Natural killer cell (primary cell): ENCODE results near the gene CKLF. TPM values are rescaled to one million over a fixed set of nuclear protein-coding genes. Genes with fewer than 3 reads are reported as not detected.
A peak's percentile ranks its signal among the peaks of the same experiment; 100 is the strongest.

Experiments
- ATAC-seq, 3 donors: fragments of 150-1000 bp in 2 of 3; fragments of 200-7000 bp in 1 of 3; cut with Tn5 transposase; 1 replicate in 1 of 3; 2 replicates in 2 of 3; pipeline ENCODE4 v1.10.0; 2021; ENCODE audit warnings: mild to moderate bottlenecking in 2 of 3, moderate library complexity in 2 of 3
- DNase-seq, 2 donors: peaks; one replicate each; pipeline versions ENCODE4 v3.0.0 to v3.0.0-alpha.2; 2013 to 2021; ENCODE audit warnings: mixed read lengths in 1 of 2
- H3K27ac ChIP-seq: one replicate; pipeline ENCODE4 v1.5.1; 2013; ENCODE audit warnings: mild to moderate bottlenecking, low read length
- H3K27me3 ChIP-seq: one replicate; pipeline ENCODE4 v1.6.1; 2013; ENCODE audit warnings: low read length; ENCODE audit not compliant: control insufficient read depth, insufficient read depth
- H3K36me3 ChIP-seq: one replicate; pipeline ENCODE4 v1.6.1; 2013; ENCODE audit warnings: low read length; ENCODE audit not compliant: control insufficient read depth, insufficient read depth
- H3K4me1 ChIP-seq: one replicate; pipeline ENCODE4 v1.6.1; 2013; ENCODE audit warnings: low read length; ENCODE audit not compliant: control insufficient read depth, insufficient read depth
- H3K4me3 ChIP-seq: one replicate; pipeline ENCODE4 v1.5.1; 2013; ENCODE audit warnings: low read length
- H3K9me3 ChIP-seq: one replicate; pipeline ENCODE4 v1.6.1; 2013; ENCODE audit warnings: low read length; ENCODE audit not compliant: control insufficient read depth, insufficient read depth
- H3K27ac Mint-ChIP-seq, 2 donors: one replicate each; pipeline ENCODE4 v1.8.0; 2022; ENCODE audit warnings: mild to moderate bottlenecking in 2 of 2, mixed read lengths in 2 of 2, moderate library complexity in 1 of 2
- H3K27me3 Mint-ChIP-seq, 2 donors: one replicate each; pipeline ENCODE4 v1.8.0; 2022; ENCODE audit warnings: low read depth in 2 of 2, mixed read lengths in 2 of 2
- H3K36me3 Mint-ChIP-seq: one replicate; pipeline ENCODE4 v1.8.0; 2022; ENCODE audit warnings: mixed read lengths
- H3K4me1 Mint-ChIP-seq, 2 donors: one replicate each; pipeline ENCODE4 v1.8.0; 2022; ENCODE audit warnings: mixed read lengths in 2 of 2
- H3K4me3 Mint-ChIP-seq: one replicate; pipeline ENCODE4 v1.8.0; 2022; ENCODE audit warnings: mild to moderate bottlenecking, moderate library complexity, mixed read lengths
- H3K9me3 Mint-ChIP-seq, 2 donors: one replicate each; pipeline ENCODE4 v1.8.0; 2022; ENCODE audit warnings: mixed read lengths in 2 of 2
- whole genome bisulfite sequencing: methylation state at CpG from one replicate; pipeline ENCODE4 v1.1.7; 2013; ENCODE audit warnings: missing lambda C conversion rate; ENCODE audit not compliant: insufficient coverage; 5-methylcytosine and 5-hydroxymethylcytosine counted together
- intact Hi-C: fragments of 100-400 bp; cut with micrococcal nuclease; formaldehyde crosslinking; loops from one replicate; pipeline ENCODE4 v1.14.2; 2022
- total RNA-seq, 4 donors: library from RNA; stranded (reverse); fragments of 120-200 nt in 1 of 4; gene quantifications; one replicate each; pipeline versions ENCODE4 v1.2.3 to v1.2.4, GENCODE V29; 2013 to 2022
- TF ChIP-seq, protein P1 (sequence below): fragments of 200-600 bp; IDR thresholded peaks from one replicate; pipeline ENCODE4 v1.8.0; 2022; ENCODE audit warnings: antibody characterized with exemption

The CKLF gene
- total RNA-seq, 3 donors from 2014 or later (not counting 1 experiment from before 2014, with no cell fraction given) = 48.0 to 69.7 (median 54.6) TPM

DNA sequence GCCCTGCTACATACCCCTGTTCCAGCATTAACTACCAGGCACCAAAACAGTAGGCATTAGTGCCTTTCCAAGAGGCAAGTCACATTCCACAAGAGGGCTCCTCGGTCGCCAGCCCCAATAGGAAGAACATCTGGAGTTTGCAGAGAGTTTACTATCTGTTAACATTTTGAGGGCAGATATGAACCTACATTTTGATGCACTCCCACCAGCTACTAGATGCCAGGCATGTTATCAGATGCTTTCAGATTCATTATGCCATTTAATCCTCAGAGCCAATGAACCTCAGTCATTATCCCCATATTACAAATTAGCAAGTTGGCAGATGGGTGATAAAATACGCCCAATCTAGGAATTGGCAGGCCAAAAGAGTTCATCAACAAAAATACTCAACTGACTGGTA lies 22.7 kb downstream of the CKLF start:
- WGBS = 100% methylated on average over 3 of the region's 3 CpGs
- Mint-ChIP-seq H3K4me3 (no peak overlapping the region), H3K36me3 (no peaks in the 10 kb centered on the region), H3K4me1 (peaks cover 28 to 33% of the 10 kb centered on the region in 2 donors), H3K9me3 (no peaks in the 10 kb centered on the region), H3K27me3 (peaks cover 12 to 21% of the 10 kb centered on the region in 2 donors), H3K27ac (no peak overlapping the region)
- intact Hi-C loops = no loop called here
- Histone ChIP-seq H3K4me1 (peaks cover 26% of the 10 kb centered on the region), H3K4me3 (no peak overlapping the region), H3K27ac (no peak overlapping the region), H3K9me3 (no peaks in the 10 kb centered on the region), H3K27me3 (peaks cover 13% of the 10 kb centered on the region), H3K36me3 (peaks cover 3% of the 10 kb centered on the region)
- ATAC-seq (no peak), DNase-seq (no peak)
- TF ChIP-seq, protein P1, sequence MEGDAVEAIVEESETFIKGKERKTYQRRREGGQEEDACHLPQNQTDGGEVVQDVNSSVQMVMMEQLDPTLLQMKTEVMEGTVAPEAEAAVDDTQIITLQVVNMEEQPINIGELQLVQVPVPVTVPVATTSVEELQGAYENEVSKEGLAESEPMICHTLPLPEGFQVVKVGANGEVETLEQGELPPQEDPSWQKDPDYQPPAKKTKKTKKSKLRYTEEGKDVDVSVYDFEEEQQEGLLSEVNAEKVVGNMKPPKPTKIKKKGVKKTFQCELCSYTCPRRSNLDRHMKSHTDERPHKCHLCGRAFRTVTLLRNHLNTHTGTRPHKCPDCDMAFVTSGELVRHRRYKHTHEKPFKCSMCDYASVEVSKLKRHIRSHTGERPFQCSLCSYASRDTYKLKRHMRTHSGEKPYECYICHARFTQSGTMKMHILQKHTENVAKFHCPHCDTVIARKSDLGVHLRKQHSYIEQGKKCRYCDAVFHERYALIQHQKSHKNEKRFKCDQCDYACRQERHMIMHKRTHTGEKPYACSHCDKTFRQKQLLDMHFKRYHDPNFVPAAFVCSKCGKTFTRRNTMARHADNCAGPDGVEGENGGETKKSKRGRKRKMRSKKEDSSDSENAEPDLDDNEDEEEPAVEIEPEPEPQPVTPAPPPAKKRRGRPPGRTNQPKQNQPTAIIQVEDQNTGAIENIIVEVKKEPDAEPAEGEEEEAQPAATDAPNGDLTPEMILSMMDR = no peak

DNA sequence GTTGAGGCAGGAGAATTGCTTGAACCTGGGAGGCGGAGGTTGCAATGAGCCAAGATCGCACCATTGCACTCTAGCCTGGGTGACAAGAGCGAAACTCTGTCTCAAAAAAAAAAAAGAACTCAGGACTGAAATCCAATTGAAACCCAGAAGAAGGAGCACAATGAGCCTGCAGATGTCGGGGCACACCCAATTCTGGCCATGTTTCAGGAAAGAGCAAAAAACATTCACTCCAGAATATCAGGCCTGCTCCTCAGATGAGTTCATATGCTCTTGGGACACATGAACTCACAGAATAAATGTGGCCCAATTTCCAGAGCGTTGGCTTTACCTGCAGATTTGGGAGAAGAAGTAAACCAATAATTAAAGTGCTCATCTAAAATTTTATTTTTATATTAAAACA lies 23.9 kb downstream of the CKLF start:
- DNase-seq (no peak), ATAC-seq (no peak)
- TF ChIP-seq, protein P1 = no peak
- H3K27ac Mint-ChIP-seq = no peak overlapping the region
- intact Hi-C loops = no loop called here
- Histone ChIP-seq H3K27me3 (peaks cover 14% of the 10 kb centered on the region), H3K4me1 (peaks cover 26% of the 10 kb centered on the region), H3K27ac (no peak overlapping the region), H3K9me3 (no peaks in the 10 kb centered on the region), H3K4me3 (no peak overlapping the region), H3K36me3 (no peaks in the 10 kb centered on the region)
- peaks cover 12 to 30% of the 10 kb centered on the region in 2 donors for H3K27me3 Mint-ChIP-seq
- H3K4me1 Mint-ChIP-seq = peaks cover 28% of the 10 kb centered on the region in 2 donors
- 98% methylated on average over 5 of the region's 5 CpGs for WGBS
- no peak overlapping the region for H3K4me3 Mint-ChIP-seq
- no peaks in the 10 kb centered on the region for H3K36me3 Mint-ChIP-seq
- H3K9me3 Mint-ChIP-seq = no peaks in the 10 kb centered on the region

DNA sequence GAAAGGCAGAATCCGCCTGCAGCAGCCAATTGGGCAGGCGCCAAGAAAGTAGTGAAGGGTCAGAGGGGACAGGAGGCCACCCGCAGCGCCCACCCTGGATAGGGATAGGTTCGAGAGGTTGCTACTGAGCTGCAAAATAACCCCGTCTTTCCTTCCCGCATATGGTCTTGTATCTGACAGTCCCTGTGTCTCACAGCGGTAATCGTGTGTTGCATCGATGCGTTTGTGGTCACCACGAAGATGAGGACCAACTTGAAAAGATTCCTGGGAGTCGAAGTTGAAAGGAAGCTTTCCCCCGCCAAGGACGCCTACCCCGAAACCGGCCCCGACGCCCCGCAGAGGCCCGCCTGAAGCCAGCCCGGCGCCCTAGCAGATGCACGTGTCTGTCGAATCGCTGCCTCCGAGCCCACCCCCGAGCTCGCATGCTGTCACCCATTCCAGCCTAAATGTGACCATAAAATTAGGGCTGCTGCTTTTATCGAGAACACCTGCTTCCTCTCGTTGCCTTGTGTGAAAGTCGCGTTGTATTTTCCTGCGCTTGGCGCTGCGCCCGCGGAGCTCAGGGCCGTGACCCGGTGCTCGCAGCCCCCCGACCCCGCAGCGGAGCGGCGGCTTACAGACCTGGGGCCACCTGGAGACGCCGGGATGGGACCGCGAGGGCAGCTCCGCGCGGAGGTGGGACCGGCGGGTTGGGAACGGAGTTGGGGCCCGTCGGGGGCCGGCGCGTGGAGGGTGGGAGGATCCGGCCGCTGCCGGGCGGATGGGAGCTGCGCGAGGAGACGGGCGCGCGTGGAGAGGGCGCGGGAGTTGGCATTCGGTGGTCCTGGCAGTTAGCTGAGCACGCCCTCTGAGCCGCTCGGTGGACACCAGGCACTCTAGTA lies 26.5 kb downstream of the CKLF start, which contains the start of gene CMTM2:
CMTM2 (plus strand) TSS at position 813 of the 881 bp plus-strand sequence. CDS start 145 bp downstream, outside the sequence.
- intact Hi-C loops = no loop called here
- Histone ChIP-seq H3K27me3 (peaks cover 14% of the 10 kb centered on the region), H3K4me3 (peak within 1 kb of the TSS; percentile 7), H3K27ac (no peak within 1 kb of the TSS), H3K36me3 (no peaks in the 10 kb centered on the region), H3K4me1 (peaks cover 12% of the 10 kb centered on the region), H3K9me3 (no peaks in the 10 kb centered on the region)
- TF ChIP-seq, protein P1 = no peak
- Mint-ChIP-seq H3K4me3 (peak within 1 kb of the TSS; percentile 81), H3K36me3 (no peaks in the 10 kb centered on the region), H3K27me3 (peaks cover 12 to 30% of the 10 kb centered on the region in 2 donors), H3K27ac (peak within 1 kb of the TSS in 1 of 2 donors; percentile 36), H3K4me1 (peaks cover 13 to 18% of the 10 kb centered on the region in 2 donors), H3K9me3 (no peaks in the 10 kb centered on the region)
- DNase-seq = peak in 1 of 2 donors; percentile 44
- 13% methylated on average over 77 of the region's 77 CpGs for WGBS
- peak in 2 of 3 donors; percentile 34 to 63 for ATAC-seq
